ENCODE data around the gene PPARD. TPM values are rescaled to one million over a fixed set of nuclear protein-coding genes. Genes with fewer than 3 reads are reported as not detected.

PPARD gene
- total and polyA plus RNA-seq, 2 of the 13 experiments (the other 11 are each of a cell fraction or from before 2014, with no cell fraction given), result 6.1 to 13.3 TPM

DNA sequence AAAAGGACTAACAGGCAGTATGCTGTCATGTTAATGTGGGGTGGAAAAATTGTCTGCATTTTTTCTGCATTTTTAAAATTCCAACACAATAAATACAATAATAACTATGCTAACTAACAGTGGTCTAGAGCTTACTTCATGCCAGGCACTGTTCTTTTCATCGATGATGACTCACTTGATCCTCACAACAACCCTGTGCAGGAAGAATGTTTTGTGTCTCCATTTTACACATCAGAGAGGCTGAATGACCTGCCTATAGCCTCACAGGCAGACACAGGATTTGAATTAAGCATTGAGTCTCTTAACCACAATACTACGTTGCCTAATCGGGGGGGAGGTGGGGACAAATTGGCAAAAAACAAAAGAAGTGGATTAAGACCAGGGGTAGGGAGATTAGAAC lies 82.9 kb downstream of the PPARD start:
- ChIA-PET POLR2A (no interaction called here), CTCF (ENCODE audit: low intra/inter-chr PET ratio, low total read pairs) (no interaction called here)
- intact Hi-C loops (cut with micrococcal nuclease; ENCODE audit: unreplicated experiment), result no loop called here
- FAIRE-seq, result no peak
- in situ Hi-C loops (cut with HindIII; ENCODE audit: extremely low pct_ligation_motif_present, low pct_unique_long_range_greater_than_20kb), result no loop called here
- TF ChIP-seq FOXA3 (CRISPR knock-in tag; IDR thresholded peaks at IDR 0.05) (no peak), KLF6 (CRISPR knock-in tag; IDR thresholded peaks at IDR 0.05) (no peak), ZMYM3 (CRISPR knock-in tag; IDR thresholded peaks at IDR 0.05) (no peak)
- no peak overlapping the region for H3K27ac ChIP-seq (ENCODE audit: extremely low read length, insufficient read depth, low read length)
- no peak overlapping the region for H2AFZ ChIP-seq (ENCODE audit: low read length)
- no peaks in the 10 kb centered on the region for H4K20me1 ChIP-seq (ENCODE audit: insufficient read depth, low read length)
- BruUV-seq (replicated peaks), result no TSS peak
- no peak for DNase-seq (ENCODE audit: low spot score)
- no peaks in the 10 kb centered on the region for H3K27me3 ChIP-seq (ENCODE audit: control insufficient read depth in 1 of 2, insufficient read depth in 2 of 2, low read length in 2 of 2)
- H3K36me3 ChIP-seq (replicated peaks in 1 of 2; ENCODE audit: control insufficient read depth in 1 of 2, insufficient read depth in 2 of 2, low read length in 2 of 2), result peaks cover 2 to 23% of the 10 kb centered on the region in 2 experiments; a peak in 4 of 5 replicates
- no peak for ATAC-seq
- no peak overlapping the region for H3K9ac ChIP-seq (ENCODE audit: insufficient read depth, low read depth, low read length)
- H3K4me2 ChIP-seq (ENCODE audit: low read depth, low read length), result no peak overlapping the region
- no peaks in the 10 kb centered on the region for H3K79me2 ChIP-seq (ENCODE audit: insufficient read depth, low read length)
- 84% methylated on average over 3 of the region's 3 CpGs for WGBS (ENCODE audit: low lambda C conversion rate)
- no peak overlapping the region for H3K4me3 ChIP-seq (replicated peaks in 1 of 3; ENCODE audit: insufficient read depth in 1 of 3, low read depth in 2 of 3, low read length in 3 of 3)
- peaks cover 9% of the 10 kb centered on the region for H3K9me3 ChIP-seq (ENCODE audit: low read length)
- peaks cover 25% of the 10 kb centered on the region for H3K4me1 ChIP-seq (ENCODE audit: insufficient read depth, low read length)

GRCh38 chr6:35426074-35426473 lies 83.7 kb downstream of the PPARD start:
- 80% methylated on average over 8 of the region's 8 CpGs for WGBS (ENCODE audit: low lambda C conversion rate)
- intact Hi-C loops (cut with micrococcal nuclease; ENCODE audit: unreplicated experiment), result no loop called here
- Histone ChIP-seq H3K4me2 (ENCODE audit: low read depth, low read length) (no peak overlapping the region), H3K36me3 (replicated peaks in 1 of 2; ENCODE audit: control insufficient read depth in 1 of 2, insufficient read depth in 2 of 2, low read length in 2 of 2) (peaks cover 1 to 21% of the 10 kb centered on the region in 2 experiments; a peak in 3 of 5 replicates), H3K4me3 (replicated peaks in 1 of 3; ENCODE audit: insufficient read depth in 1 of 3, low read depth in 2 of 3, low read length in 3 of 3) (no peak overlapping the region), H2AFZ (ENCODE audit: low read length) (no peak overlapping the region), H3K9me3 (ENCODE audit: low read length) (peaks cover 9% of the 10 kb centered on the region), H3K27me3 (ENCODE audit: control insufficient read depth in 1 of 2, insufficient read depth in 2 of 2, low read length in 2 of 2) (no peaks in the 10 kb centered on the region), H3K27ac (ENCODE audit: extremely low read length, insufficient read depth, low read length) (no peak overlapping the region), H3K4me1 (ENCODE audit: insufficient read depth, low read length) (peaks cover 25% of the 10 kb centered on the region), H3K79me2 (ENCODE audit: insufficient read depth, low read length) (no peaks in the 10 kb centered on the region), H3K9ac (ENCODE audit: insufficient read depth, low read depth, low read length) (no peak overlapping the region), H4K20me1 (ENCODE audit: insufficient read depth, low read length) (no peaks in the 10 kb centered on the region)
- DNase-seq (ENCODE audit: low spot score) (no peak), ATAC-seq (no peak), FAIRE-seq (no peak)
- no TSS peak for BruUV-seq (replicated peaks)
- ChIA-PET CTCF (ENCODE audit: low intra/inter-chr PET ratio, low total read pairs) (no interaction called here), POLR2A (no interaction called here)
- in situ Hi-C loops (cut with HindIII; ENCODE audit: extremely low pct_ligation_motif_present, low pct_unique_long_range_greater_than_20kb), result no loop called here
- TF ChIP-seq ZNF687 (CRISPR knock-in tag; IDR thresholded peaks at IDR 0.05) (peak; percentile 21; the same call in 1 of the 2 replicates), HOXD1 (CRISPR knock-in tag; IDR thresholded peaks at IDR 0.05) (no peak), CBX2 (IDR thresholded peaks at IDR 0.05; ENCODE audit: low read depth, low read length) (no peak), CBX2 (CRISPR knock-in tag; IDR thresholded peaks at IDR 0.05; ENCODE audit: low read depth) (no peak), BCL6 (CRISPR knock-in tag; IDR thresholded peaks at IDR 0.05) (no peak), ARNT (IDR thresholded peaks at IDR 0.05) (no peak)

All from HepG2 (cell line).